T-helper 17 cell (primary cell): ENCODE data around the gene ELP1. TPM values are rescaled to one million over a fixed set of nuclear protein-coding genes. Genes with fewer than 3 reads are reported as not detected.
A peak's percentile ranks its signal among the peaks of the same experiment; 100 is the strongest.
"Not testable (repeated sequence)": the region's sequence is repeated elsewhere in the genome, so short reads cannot be mapped to it uniquely, and the experiment has no call there.

Experiments
- ATAC-seq: fragments of 150-1000 bp; cut with Tn5 transposase; 2 replicates; pipeline ENCODE4 v1.10.0; 2021; ENCODE audit warnings: mild to moderate bottlenecking, moderate library complexity
- DNase-seq, 3 donors: peaks; one replicate each; pipeline versions ENCODE4 v3.0.0 to v3.0.0-alpha.2; 2020 to 2021
- H3K9me3 ChIP-seq: one replicate; pipeline ENCODE4 v1.7.0; 2013; ENCODE audit warnings: low read length, mild to moderate bottlenecking; ENCODE audit not compliant: control insufficient read depth, poor library complexity, severe bottlenecking
- H3K27ac Mint-ChIP-seq: one replicate; pipeline ENCODE4 v1.8.0; 2022; ENCODE audit warnings: mild to moderate bottlenecking, moderate library complexity, mixed read lengths
- H3K27me3 Mint-ChIP-seq: one replicate; pipeline ENCODE4 v1.8.0; 2022; ENCODE audit warnings: mixed read lengths
- H3K36me3 Mint-ChIP-seq: one replicate; pipeline ENCODE4 v1.8.0; 2022; ENCODE audit warnings: low read depth, mixed read lengths
- H3K4me1 Mint-ChIP-seq: one replicate; pipeline ENCODE4 v1.8.0; 2022; ENCODE audit warnings: mild to moderate bottlenecking, mixed read lengths
- H3K4me3 Mint-ChIP-seq: one replicate; pipeline ENCODE4 v1.8.0; 2022; ENCODE audit warnings: mild to moderate bottlenecking, moderate library complexity, mixed read lengths
- total RNA-seq, 4 donors: library from RNA in 2 of 4; stranded (reverse) in 2 of 4; gene quantifications; one replicate each; pipeline ENCODE4 v1.2.3 and lab custom pipeline; 2022 to 2026

ELP1 gene
- total RNA-seq, 2 donors from 2014 or later, result 22.0 to 23.2 TPM

DNA sequence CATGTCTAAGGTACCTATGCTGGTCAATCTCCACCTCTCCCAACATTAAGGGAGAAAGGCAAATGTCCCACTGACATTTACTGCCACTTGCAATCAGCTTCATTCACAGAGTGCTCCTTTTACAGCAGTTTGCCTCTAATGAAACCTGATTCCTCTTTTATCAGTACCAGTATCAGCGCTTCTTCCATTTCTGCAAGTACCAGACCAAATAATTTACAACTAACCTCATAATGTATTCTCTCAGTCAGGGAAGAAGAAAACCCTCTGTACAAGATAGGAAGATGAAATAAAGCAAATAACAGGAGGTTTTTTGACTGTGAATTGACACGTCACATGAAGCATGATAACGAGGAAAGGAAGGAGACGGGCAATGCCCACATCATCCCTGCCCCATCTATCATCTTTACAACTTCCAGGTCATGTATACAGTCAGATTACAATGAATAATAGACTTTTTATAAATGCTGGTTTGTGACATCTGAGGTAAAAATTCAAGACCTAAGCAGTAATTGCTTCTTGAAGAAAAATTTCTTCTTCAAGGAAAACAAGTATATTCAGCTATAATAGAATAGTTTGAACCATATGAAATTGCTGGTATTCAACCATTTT lies 22.2 kb upstream of the ELP1 start:
- Mint-ChIP-seq H3K27me3 (no peaks in the 10 kb centered on the region), H3K4me3 (no peak overlapping the region), H3K27ac (no peak overlapping the region), H3K36me3 (peaks cover 3% of the 10 kb centered on the region), H3K4me1 (peaks cover 2% of the 10 kb centered on the region)
- no peaks in the 10 kb centered on the region for H3K9me3 ChIP-seq
- DNase-seq, result no peak
- ATAC-seq, result no peak

DNA sequence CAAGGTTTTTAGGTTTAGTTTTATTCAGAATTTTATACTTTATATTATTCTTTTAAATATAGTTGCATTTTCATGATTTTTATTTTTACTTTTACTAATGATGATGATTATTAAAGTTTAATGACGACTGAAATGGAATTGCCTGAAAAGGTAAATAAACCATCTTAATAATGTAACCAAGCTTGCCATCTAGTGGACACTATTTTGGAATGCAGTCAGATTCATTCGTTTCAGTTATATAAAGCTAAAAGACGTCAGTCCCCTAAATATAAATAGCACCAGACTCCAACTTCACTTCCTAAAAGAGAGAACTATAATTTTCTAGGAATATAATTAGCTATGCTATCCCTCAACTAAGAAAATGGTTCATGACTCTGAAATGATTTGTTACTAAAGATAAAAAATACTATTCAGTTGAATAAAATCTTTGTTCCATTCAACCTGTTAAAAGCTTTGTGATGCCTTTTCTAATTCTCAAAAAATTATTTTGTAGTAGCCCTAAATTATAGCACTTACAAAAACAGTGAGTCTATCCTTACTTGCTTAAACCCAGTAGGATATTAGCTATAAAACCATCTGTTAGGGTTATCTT lies 20.2 kb upstream of the ELP1 start:
- Mint-ChIP-seq H3K4me3 (no peak overlapping the region), H3K4me1 (peaks cover 2% of the 10 kb centered on the region), H3K36me3 (peaks cover 3% of the 10 kb centered on the region), H3K27ac (peak overlapping the region; percentile 84), H3K27me3 (no peaks in the 10 kb centered on the region)
- ATAC-seq (no peak), DNase-seq (no peak)
- no peaks in the 10 kb centered on the region for H3K9me3 ChIP-seq

DNA sequence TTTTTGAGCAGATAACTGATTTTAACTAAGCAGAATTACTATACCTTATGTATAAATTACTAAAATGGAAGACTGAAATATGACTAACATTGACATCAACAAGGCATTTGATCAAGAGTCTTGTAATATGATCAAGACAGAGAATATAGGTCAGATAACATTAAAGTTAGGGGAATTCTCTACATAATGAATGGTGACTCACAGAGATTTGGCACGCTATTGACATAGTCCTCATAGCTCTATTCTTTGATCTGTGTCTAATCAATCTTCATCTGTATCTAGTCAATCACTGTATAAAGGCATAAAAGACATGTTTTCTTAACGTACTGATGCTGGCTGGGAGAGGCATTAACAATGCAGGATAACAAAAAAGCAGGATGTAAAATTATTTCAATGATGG lies 17.7 kb upstream of the ELP1 start:
- H3K27ac Mint-ChIP-seq, result no peak overlapping the region
- H3K36me3 Mint-ChIP-seq, result no peaks in the 10 kb centered on the region
- H3K4me3 Mint-ChIP-seq, result no peak overlapping the region
- no peak for DNase-seq
- no peaks in the 10 kb centered on the region for H3K27me3 Mint-ChIP-seq
- H3K4me1 Mint-ChIP-seq, result no peaks in the 10 kb centered on the region
- H3K9me3 ChIP-seq, result no peaks in the 10 kb centered on the region
- no peak for ATAC-seq

DNA sequence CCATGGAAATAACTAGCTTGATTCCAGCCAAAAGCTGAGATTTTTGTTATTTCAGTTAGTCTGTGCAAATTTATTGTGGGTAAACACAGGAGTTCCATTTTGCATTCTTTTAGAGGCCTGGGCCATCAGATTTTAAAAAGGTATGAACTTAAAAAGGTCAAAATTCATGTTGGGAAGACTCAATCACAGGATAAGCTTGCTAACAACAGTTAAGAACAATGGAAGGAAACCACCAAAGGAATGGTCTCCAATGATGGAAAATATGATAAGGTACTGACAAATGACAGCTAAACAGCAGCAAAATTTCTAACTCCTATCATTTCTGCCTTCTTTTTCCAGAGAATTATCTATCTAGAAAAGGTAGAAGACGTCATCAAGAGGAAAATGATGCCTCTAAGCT lies 16.2 kb upstream of the ELP1 start:
- ATAC-seq, result no peak
- H3K4me1 Mint-ChIP-seq, result no peaks in the 10 kb centered on the region
- no peaks in the 10 kb centered on the region for H3K27me3 Mint-ChIP-seq
- H3K27ac Mint-ChIP-seq, result no peak overlapping the region
- no peaks in the 10 kb centered on the region for H3K9me3 ChIP-seq
- no peak overlapping the region for H3K4me3 Mint-ChIP-seq
- H3K36me3 Mint-ChIP-seq, result peaks cover 3% of the 10 kb centered on the region
- no peak for DNase-seq

DNA sequence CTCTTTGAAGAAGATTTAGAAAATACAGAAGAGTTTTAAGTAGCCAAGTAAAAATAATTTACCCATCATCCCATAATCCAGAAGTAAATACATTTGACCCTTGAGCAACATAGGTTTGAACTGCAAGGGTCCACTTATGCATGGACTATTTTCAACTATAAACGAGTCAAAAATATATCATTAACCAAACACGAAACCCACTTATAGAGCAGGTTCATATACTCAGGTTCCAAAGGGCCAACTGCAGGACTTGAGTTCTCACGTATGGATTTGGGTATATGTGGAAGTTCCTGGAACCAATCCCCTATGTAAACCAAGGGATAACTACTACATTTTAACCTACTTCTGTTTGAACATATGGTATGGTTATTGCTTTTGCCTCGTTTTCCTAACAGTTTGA lies 6.1 kb upstream of the ELP1 start:
- Mint-ChIP-seq H3K27ac (no peak overlapping the region), H3K4me1 (peaks cover 2% of the 10 kb centered on the region), H3K36me3 (peaks cover 2% of the 10 kb centered on the region), H3K4me3 (no peak overlapping the region), H3K27me3 (no peaks in the 10 kb centered on the region)
- ATAC-seq (no peak), DNase-seq (no peak)
- no peaks in the 10 kb centered on the region for H3K9me3 ChIP-seq

DNA sequence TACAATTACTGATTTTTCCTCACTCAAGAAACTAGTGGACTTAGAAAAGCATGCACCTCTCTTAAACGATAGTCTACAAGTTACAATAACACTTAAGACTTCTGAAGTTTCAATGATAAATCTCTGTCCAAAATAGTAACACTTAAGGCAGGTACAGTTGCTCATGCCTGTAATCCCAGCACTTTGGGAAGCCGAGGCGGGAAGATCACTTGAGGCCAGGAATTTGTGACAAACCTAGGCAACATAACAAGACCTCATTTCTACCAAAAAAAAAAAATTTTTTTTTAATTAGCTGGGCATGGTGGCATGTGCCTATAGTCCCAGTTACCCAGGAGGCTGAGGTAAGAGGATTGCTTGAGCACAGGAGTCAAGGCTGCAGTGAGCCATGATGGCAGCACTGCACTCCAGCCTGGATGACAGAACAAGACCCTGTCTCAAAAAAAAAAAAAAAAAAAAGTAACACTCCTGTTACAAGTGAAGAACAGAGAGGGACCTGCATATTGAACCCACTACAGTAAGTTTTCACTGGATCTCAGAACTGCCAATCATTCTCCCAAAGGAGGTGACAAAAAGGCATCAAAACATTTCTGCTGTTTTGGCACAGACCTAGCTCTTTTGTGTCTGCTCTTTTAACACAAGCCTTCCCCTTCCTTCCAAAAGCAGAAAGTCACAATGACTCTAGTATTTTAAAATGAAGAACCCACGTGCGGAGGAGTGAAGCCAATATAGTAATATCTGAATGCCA lies 3.8 kb upstream of the ELP1 start:
- Mint-ChIP-seq H3K36me3 (peaks cover 7% of the 10 kb centered on the region), H3K27me3 (no peaks in the 10 kb centered on the region), H3K27ac (peak overlapping the region; percentile 60), H3K4me3 (no peak overlapping the region), H3K4me1 (peaks cover 16% of the 10 kb centered on the region)
- H3K9me3 ChIP-seq, result no peaks in the 10 kb centered on the region
- DNase-seq (no peak), ATAC-seq (no peak)

DNA sequence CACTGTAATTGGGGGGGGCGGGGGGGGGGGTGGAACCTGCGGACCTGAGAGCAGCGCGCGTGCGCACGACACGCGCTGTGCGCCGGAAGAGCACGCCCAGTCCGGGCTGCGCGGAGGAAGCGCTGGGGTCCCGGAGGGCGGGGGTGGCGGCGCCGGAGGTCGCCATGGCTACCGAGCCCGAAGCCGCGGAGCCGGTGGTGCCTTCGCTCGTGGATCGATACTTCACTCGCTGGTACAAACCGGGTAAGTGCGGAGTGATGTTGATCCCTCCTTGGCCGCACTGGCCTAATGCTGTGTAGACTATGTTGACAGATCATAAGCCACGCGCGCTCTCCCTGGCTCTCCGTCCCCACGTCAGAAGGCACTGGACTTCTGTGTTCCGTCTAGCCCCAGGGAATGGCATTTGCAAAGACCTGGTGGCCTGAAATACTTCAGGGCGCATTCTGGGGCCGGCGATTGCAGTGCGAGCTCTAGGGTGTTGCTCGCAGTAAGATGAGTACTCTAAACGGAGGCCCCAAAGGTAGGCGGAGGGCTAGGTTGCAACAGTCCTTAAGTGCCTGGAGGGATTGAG lies 484 bp upstream of the ELP1 start, which contains the start of gene ABITRAM:
TSS of gene ABITRAM (plus strand) at position 78 of the 571 bp plus-strand sequence. CDS start at position 165, 87 bp downstream.
- peaks cover 24% of the 10 kb centered on the region for H3K4me1 Mint-ChIP-seq
- no peaks in the 10 kb centered on the region for H3K27me3 Mint-ChIP-seq
- H3K9me3 ChIP-seq, result no peaks in the 10 kb centered on the region
- H3K4me3 Mint-ChIP-seq, result peak within 1 kb of the TSS; percentile 99
- H3K27ac Mint-ChIP-seq, result peak within 1 kb of the TSS; percentile 94
- peaks cover 7% of the 10 kb centered on the region for H3K36me3 Mint-ChIP-seq
- DNase-seq (peak; percentile 63 to 80 (median 76)), ATAC-seq (peak; percentile 82)

DNA sequence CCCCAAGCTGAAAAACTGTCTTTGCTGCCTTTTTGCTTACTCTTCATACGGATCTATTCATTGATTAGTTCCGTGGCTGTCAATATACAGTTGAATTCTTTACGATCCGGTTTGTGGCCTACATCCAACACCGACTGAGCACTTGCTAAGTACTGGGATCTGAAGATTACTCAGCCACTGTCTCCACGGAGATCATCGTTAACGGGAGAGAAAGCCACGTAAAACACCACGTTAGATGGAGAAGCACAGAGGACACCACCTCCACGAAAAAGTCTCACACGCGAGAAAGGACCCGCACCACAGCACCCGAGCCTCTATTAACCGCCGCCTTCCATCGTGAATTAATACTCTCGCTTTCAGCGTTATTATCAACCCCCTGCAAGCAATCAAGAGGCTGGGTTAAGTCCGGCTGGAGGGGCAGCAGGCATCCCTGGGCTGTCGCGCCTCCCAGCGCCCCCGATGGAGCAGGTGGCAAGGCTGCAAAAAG lies 650 bp downstream of the ELP1 start:
- Mint-ChIP-seq H3K27ac (peak overlapping the region; percentile 94), H3K27me3 (no peaks in the 10 kb centered on the region), H3K36me3 (peaks cover 10% of the 10 kb centered on the region), H3K4me1 (peaks cover 26% of the 10 kb centered on the region), H3K4me3 (peak overlapping the region; percentile 99)
- ATAC-seq, result no peak
- no peak for DNase-seq
- H3K9me3 ChIP-seq, result no peaks in the 10 kb centered on the region

DNA sequence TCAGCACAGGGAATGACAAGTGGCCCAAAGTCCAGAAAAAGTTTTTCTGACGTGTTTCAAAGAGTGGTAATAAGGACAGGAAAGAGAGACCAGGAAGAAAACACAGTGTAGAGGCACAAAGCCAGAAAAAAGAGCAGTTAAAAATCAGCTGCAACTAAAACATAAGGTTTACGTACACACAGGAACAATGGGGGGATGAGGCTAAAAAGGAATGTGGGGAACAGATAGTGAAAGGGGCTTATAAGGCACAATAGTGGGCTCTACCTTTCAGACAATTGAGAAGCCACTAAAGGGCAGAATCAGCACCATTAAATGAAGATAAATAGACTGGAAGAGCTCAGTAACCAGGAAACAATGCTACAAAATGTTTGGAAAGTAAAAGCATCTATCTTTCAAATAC lies 5.5 kb downstream of the ELP1 start:
- H3K4me3 Mint-ChIP-seq, result no peak overlapping the region
- DNase-seq (no peak), ATAC-seq (no peak)
- H3K27ac Mint-ChIP-seq, result no peak overlapping the region
- H3K4me1 Mint-ChIP-seq, result peaks cover 29% of the 10 kb centered on the region
- H3K27me3 Mint-ChIP-seq, result no peaks in the 10 kb centered on the region
- H3K9me3 ChIP-seq, result no peaks in the 10 kb centered on the region
- H3K36me3 Mint-ChIP-seq, result peaks cover 24% of the 10 kb centered on the region

DNA sequence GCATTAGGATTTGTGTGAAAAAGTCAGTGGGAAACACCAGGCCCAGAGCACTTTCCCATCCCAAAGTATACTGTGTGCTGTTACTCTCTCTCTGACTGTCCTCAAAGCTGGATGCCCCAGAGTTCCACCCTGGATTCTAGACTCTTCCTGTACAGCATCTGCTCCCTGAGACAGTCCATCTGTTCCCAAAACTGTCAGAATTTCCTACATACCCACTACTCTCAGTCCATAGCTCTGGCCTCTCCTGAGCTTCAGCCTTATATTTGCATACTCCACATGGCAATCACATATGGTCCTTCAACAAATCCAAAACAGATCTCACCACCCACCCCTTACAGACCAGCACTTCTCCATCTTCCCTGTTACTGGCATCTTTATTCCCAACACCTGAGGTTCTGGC lies 9.5 kb downstream of the ELP1 start:
- ATAC-seq, result no peak
- peaks cover 21% of the 10 kb centered on the region for H3K36me3 Mint-ChIP-seq

DNA sequence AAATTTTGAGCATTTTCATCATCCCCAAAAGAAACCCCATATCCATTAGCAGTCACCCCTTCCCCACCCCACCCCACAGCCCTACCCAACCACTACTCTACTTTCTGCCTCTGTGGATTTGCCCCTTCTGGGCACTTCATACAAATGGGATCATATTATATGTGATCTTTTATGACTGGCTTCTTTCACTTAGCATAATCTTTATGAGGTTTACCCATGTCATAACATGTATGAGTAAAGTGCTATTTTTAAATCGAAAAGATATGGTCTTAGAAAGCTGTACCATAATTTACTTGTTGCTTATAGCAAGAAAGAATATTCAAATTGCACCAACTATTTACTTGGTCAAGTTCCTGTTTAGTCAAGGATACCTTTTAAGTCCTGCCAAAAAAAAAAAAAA lies 12.7 kb downstream of the ELP1 start:
- no peak for ATAC-seq
- no peak overlapping the region for H3K27ac Mint-ChIP-seq

More for the DNA sequence above, 9.5 kb downstream of the ELP1 start:
- no peaks in the 10 kb centered on the region for H3K9me3 ChIP-seq
- Mint-ChIP-seq H3K27me3 (no peaks in the 10 kb centered on the region), H3K4me3 (no peak overlapping the region), H3K27ac (no peak overlapping the region), H3K4me1 (peaks cover 15% of the 10 kb centered on the region)
- DNase-seq, result no peak

DNA sequence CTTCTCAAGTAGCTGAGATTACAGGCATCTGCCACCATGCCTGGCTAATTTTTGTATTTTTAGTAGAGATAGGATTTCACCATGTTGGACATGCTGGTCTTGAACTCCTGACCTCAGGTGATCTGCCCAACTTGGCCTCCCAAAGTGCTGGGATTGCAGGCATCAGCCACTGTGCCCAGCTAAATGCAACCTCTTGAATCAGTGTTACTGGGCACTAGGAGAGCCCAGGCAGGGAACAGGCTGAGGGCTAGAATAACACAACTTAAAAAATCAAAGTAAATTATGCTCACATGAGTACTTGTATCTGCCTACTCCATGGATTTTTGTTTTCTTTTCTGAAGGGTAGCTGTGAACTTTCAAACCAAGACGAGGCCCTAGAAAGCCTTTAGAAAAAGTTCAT lies 13.5 kb downstream of the ELP1 start:
- H3K27ac Mint-ChIP-seq, DNase-seq, H3K9me3 ChIP-seq, ATAC-seq, H3K4me1 Mint-ChIP-seq, H3K4me3 Mint-ChIP-seq, H3K27me3 Mint-ChIP-seq: not testable (repeated sequence)
- peaks cover 18% of the 10 kb centered on the region for H3K36me3 Mint-ChIP-seq

More for the DNA sequence above, 12.7 kb downstream of the ELP1 start:
- no peak for DNase-seq
- peaks cover 11% of the 10 kb centered on the region for H3K4me1 Mint-ChIP-seq
- H3K9me3 ChIP-seq, result no peaks in the 10 kb centered on the region
- H3K36me3 Mint-ChIP-seq, result peaks cover 20% of the 10 kb centered on the region
- H3K4me3 Mint-ChIP-seq, result no peak overlapping the region
- no peaks in the 10 kb centered on the region for H3K27me3 Mint-ChIP-seq

DNA sequence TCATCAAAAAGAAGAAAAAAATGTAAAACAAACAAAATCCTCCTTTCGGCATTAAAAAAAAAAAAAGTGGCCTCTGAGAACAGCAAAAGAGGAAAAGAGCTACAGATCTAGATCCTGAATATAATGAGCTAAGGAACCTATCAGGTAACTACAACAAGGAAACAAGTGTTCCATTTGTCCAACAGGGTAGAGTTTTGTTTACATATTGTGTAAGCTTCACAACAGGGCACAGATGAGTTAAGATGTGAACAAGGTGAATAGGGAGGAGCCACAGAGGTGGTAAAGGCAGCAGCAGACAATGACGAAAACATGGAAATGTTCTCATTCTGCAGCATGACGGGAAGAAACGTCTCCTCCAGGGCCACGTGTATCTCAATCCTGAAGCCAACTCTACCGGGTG lies 14.4 kb downstream of the ELP1 start:
- no peaks in the 10 kb centered on the region for H3K9me3 ChIP-seq
- ATAC-seq (no peak), DNase-seq (no peak)
- Mint-ChIP-seq H3K27ac (no peak overlapping the region), H3K27me3 (no peaks in the 10 kb centered on the region), H3K4me3 (no peak overlapping the region), H3K4me1 (peaks cover under 1% of the 10 kb centered on the region), H3K36me3 (peaks cover 9% of the 10 kb centered on the region)
